Measurements from ENCODE around the gene ANO4.

ANO4 gene

GRCh38 chr12:100794441-100795173 is at the start of gene ANO4:
ANO4 (plus strand) TSS chr12:100794776; CDS start chr12:100901786, 107,010 bp downstream.
- Histone ChIP-seq H3K9ac (ENCODE audit: low read length) (no peak within 1 kb of the TSS), H3K36me3 (ENCODE audit: control insufficient read depth, low read depth, low read length) (no peaks in the 10 kb centered on the region), H3K4me1 (ENCODE audit: control insufficient read depth, low read depth, low read length) (peaks cover 50% of the 10 kb centered on the region), H3K27ac (ENCODE audit: low read length) (no peak within 1 kb of the TSS), H3K9me3 (ENCODE audit: control insufficient read depth, low read depth, low read length) (no peaks in the 10 kb centered on the region), H3K4me3 (ENCODE audit: low read length) (peak within 1 kb of the TSS; percentile 61), H3K27me3 (ENCODE audit: control insufficient read depth, insufficient read depth, low read length) (peaks cover 14% of the 10 kb centered on the region)

GRCh38 chr12:100745378-100746071 is 49.1 kb upstream of the ANO4 start:
- H3K4me3 ChIP-seq (ENCODE audit: low read length), result no peak overlapping the region
- H3K27me3 ChIP-seq (ENCODE audit: control insufficient read depth, insufficient read depth, low read length), result no peaks in the 10 kb centered on the region
- H3K36me3 ChIP-seq (ENCODE audit: control insufficient read depth, low read depth, low read length), result no peaks in the 10 kb centered on the region
- H3K9me3 ChIP-seq (ENCODE audit: control insufficient read depth, low read depth, low read length), result no peaks in the 10 kb centered on the region
- no peak overlapping the region for H3K9ac ChIP-seq (ENCODE audit: low read length)
- no peak overlapping the region for H3K27ac ChIP-seq (ENCODE audit: low read length)
- no peaks in the 10 kb centered on the region for H3K4me1 ChIP-seq (ENCODE audit: control insufficient read depth, low read depth, low read length)

- Histone ChIP-seq H3K27ac (ENCODE audit: low read length) (no peak overlapping the region), H3K9ac (ENCODE audit: low read length) (no peak overlapping the region), H3K27me3 (ENCODE audit: control insufficient read depth, insufficient read depth, low read length) (no peaks in the 10 kb centered on the region), H3K4me3 (ENCODE audit: low read length) (no peak overlapping the region), H3K9me3 (ENCODE audit: control insufficient read depth, low read depth, low read length) (no peaks in the 10 kb centered on the region), H3K4me1 (ENCODE audit: control insufficient read depth, low read depth, low read length) (no peaks in the 10 kb centered on the region), H3K36me3 (ENCODE audit: control insufficient read depth, low read depth, low read length) (no peaks in the 10 kb centered on the region)
Observed at GRCh38 chr12:100752841-100753240, 41.7 kb upstream of the ANO4 start.

- no peaks in the 10 kb centered on the region for H3K9me3 ChIP-seq (ENCODE audit: control insufficient read depth, low read depth, low read length)
- no peaks in the 10 kb centered on the region for H3K36me3 ChIP-seq (ENCODE audit: control insufficient read depth, low read depth, low read length)
- H3K27ac ChIP-seq (ENCODE audit: low read length), result no peak overlapping the region
- H3K9ac ChIP-seq (ENCODE audit: low read length), result no peak overlapping the region
- no peaks in the 10 kb centered on the region for H3K27me3 ChIP-seq (ENCODE audit: control insufficient read depth, insufficient read depth, low read length)
- no peaks in the 10 kb centered on the region for H3K4me1 ChIP-seq (ENCODE audit: control insufficient read depth, low read depth, low read length)
- H3K4me3 ChIP-seq (ENCODE audit: low read length), result no peak overlapping the region
Observed at GRCh38 chr12:100753837-100754236, 40.7 kb upstream of the ANO4 start.

- Histone ChIP-seq H3K9me3 (ENCODE audit: control insufficient read depth, low read depth, low read length) (no peaks in the 10 kb centered on the region), H3K27ac (ENCODE audit: low read length) (no peak overlapping the region), H3K36me3 (ENCODE audit: control insufficient read depth, low read depth, low read length) (no peaks in the 10 kb centered on the region), H3K27me3 (ENCODE audit: control insufficient read depth, insufficient read depth, low read length) (no peaks in the 10 kb centered on the region), H3K9ac (ENCODE audit: low read length) (no peak overlapping the region), H3K4me3 (ENCODE audit: low read length) (no peak overlapping the region), H3K4me1 (ENCODE audit: control insufficient read depth, low read depth, low read length) (no peaks in the 10 kb centered on the region)
Observed at GRCh38 chr12:100755186-100755585, 39.4 kb upstream of the ANO4 start.

GRCh38 chr12:100758083-100758482 is 36.5 kb upstream of the ANO4 start:
- Histone ChIP-seq H3K36me3 (ENCODE audit: control insufficient read depth, low read depth, low read length) (no peaks in the 10 kb centered on the region), H3K9ac (ENCODE audit: low read length) (no peak overlapping the region), H3K9me3 (ENCODE audit: control insufficient read depth, low read depth, low read length) (no peaks in the 10 kb centered on the region), H3K4me1 (ENCODE audit: control insufficient read depth, low read depth, low read length) (no peaks in the 10 kb centered on the region), H3K4me3 (ENCODE audit: low read length) (no peak overlapping the region), H3K27ac (ENCODE audit: low read length) (no peak overlapping the region), H3K27me3 (ENCODE audit: control insufficient read depth, insufficient read depth, low read length) (no peaks in the 10 kb centered on the region)

- Histone ChIP-seq H3K9me3 (ENCODE audit: control insufficient read depth, low read depth, low read length) (no peaks in the 10 kb centered on the region), H3K4me3 (ENCODE audit: low read length) (no peak overlapping the region), H3K9ac (ENCODE audit: low read length) (no peak overlapping the region), H3K27me3 (ENCODE audit: control insufficient read depth, insufficient read depth, low read length) (no peaks in the 10 kb centered on the region), H3K27ac (ENCODE audit: low read length) (no peak overlapping the region), H3K4me1 (ENCODE audit: control insufficient read depth, low read depth, low read length) (no peaks in the 10 kb centered on the region), H3K36me3 (ENCODE audit: control insufficient read depth, low read depth, low read length) (no peaks in the 10 kb centered on the region)
Observed at GRCh38 chr12:100767371-100767770, 27.2 kb upstream of the ANO4 start.

GRCh38 chr12:100767950-100768349 is 26.6 kb upstream of the ANO4 start:
- Histone ChIP-seq H3K27ac (ENCODE audit: low read length) (no peak overlapping the region), H3K4me1 (ENCODE audit: control insufficient read depth, low read depth, low read length) (no peaks in the 10 kb centered on the region), H3K9ac (ENCODE audit: low read length) (no peak overlapping the region), H3K27me3 (ENCODE audit: control insufficient read depth, insufficient read depth, low read length) (no peaks in the 10 kb centered on the region), H3K4me3 (ENCODE audit: low read length) (no peak overlapping the region), H3K9me3 (ENCODE audit: control insufficient read depth, low read depth, low read length) (no peaks in the 10 kb centered on the region), H3K36me3 (ENCODE audit: control insufficient read depth, low read depth, low read length) (no peaks in the 10 kb centered on the region)

- H3K36me3 ChIP-seq (ENCODE audit: control insufficient read depth, low read depth, low read length), result no peaks in the 10 kb centered on the region
- H3K4me3 ChIP-seq (ENCODE audit: low read length), result no peak overlapping the region
- no peaks in the 10 kb centered on the region for H3K9me3 ChIP-seq (ENCODE audit: control insufficient read depth, low read depth, low read length)
- H3K27ac ChIP-seq (ENCODE audit: low read length), result no peak overlapping the region
- peaks cover 10% of the 10 kb centered on the region for H3K4me1 ChIP-seq (ENCODE audit: control insufficient read depth, low read depth, low read length)
- H3K27me3 ChIP-seq (ENCODE audit: control insufficient read depth, insufficient read depth, low read length), result no peaks in the 10 kb centered on the region
- H3K9ac ChIP-seq (ENCODE audit: low read length), result no peak overlapping the region
Observed at GRCh38 chr12:100778967-100779590, 15.5 kb upstream of the ANO4 start.

- no peak overlapping the region for H3K27ac ChIP-seq (ENCODE audit: low read length)
- no peaks in the 10 kb centered on the region for H3K27me3 ChIP-seq (ENCODE audit: control insufficient read depth, insufficient read depth, low read length)
- peaks cover 7% of the 10 kb centered on the region for H3K4me1 ChIP-seq (ENCODE audit: control insufficient read depth, low read depth, low read length)
- no peaks in the 10 kb centered on the region for H3K36me3 ChIP-seq (ENCODE audit: control insufficient read depth, low read depth, low read length)
- no peak overlapping the region for H3K4me3 ChIP-seq (ENCODE audit: low read length)
- no peak overlapping the region for H3K9ac ChIP-seq (ENCODE audit: low read length)
- H3K9me3 ChIP-seq (ENCODE audit: control insufficient read depth, low read depth, low read length), result no peaks in the 10 kb centered on the region
Observed at GRCh38 chr12:100789146-100789545, 5.4 kb upstream of the ANO4 start.

GRCh38 chr12:100789975-100790374 is 4.6 kb upstream of the ANO4 start:
- H3K4me3 ChIP-seq (ENCODE audit: low read length), result no peak overlapping the region
- H3K9ac ChIP-seq (ENCODE audit: low read length), result no peak overlapping the region
- H3K36me3 ChIP-seq (ENCODE audit: control insufficient read depth, low read depth, low read length), result no peaks in the 10 kb centered on the region
- H3K4me1 ChIP-seq (ENCODE audit: control insufficient read depth, low read depth, low read length), result peaks cover 16% of the 10 kb centered on the region
- peaks cover 3% of the 10 kb centered on the region for H3K27me3 ChIP-seq (ENCODE audit: control insufficient read depth, insufficient read depth, low read length)
- H3K9me3 ChIP-seq (ENCODE audit: control insufficient read depth, low read depth, low read length), result no peaks in the 10 kb centered on the region
- H3K27ac ChIP-seq (ENCODE audit: low read length), result no peak overlapping the region
